ENCODE results near the gene LMNTD2.
"Not testable (repeated sequence)": the region's sequence is repeated elsewhere in the genome, so short reads cannot be mapped to it uniquely, and the experiment has no call there.

The LMNTD2 gene

GRCh38 chr11:533586-534395, 26.7 kb downstream of the LMNTD2 start:
- DNase-seq = peak; percentile 43

DNA sequence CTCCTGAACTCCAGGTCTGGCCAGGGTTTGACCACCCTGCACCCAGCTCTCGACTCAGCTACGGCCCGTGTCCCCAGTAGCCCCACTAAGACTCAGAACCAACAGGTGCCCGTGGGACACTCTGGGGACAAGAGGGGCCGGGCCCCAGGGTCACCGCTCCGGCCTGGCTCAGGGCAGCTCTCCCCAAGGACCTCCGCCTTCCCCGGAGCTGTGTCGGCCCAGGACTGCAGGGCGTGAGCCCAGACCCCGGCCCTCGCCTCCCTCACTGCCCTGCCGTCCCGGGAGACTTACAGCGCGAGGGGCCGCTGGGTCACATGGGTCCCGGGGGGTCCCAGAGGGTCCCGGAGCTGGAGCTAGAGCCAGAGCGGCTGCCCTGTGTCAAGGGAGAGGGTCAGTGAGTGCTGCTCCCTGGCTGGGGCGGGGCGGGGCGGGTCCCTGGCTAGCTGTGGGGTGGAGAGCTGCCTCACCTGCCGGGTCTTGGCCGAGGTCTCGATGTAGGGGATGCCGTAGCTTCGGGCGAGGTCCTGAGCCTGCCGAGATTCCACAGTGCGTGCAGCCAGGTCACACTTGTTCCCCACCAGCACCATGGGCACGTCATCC, 27.5 kb downstream of the LMNTD2 start:
- DNase-seq = peak; percentile 37

GRCh38 chr11:532527-532985, 28.0 kb downstream of the LMNTD2 start:
- no peak for DNase-seq

GRCh38 chr11:531919-532526, 28.5 kb downstream of the LMNTD2 start:
- peak; percentile 39 for DNase-seq

GRCh38 chr11:530960-531831, 29.3 kb downstream of the LMNTD2 start:
- DNase-seq = peak; percentile 45

DNA sequence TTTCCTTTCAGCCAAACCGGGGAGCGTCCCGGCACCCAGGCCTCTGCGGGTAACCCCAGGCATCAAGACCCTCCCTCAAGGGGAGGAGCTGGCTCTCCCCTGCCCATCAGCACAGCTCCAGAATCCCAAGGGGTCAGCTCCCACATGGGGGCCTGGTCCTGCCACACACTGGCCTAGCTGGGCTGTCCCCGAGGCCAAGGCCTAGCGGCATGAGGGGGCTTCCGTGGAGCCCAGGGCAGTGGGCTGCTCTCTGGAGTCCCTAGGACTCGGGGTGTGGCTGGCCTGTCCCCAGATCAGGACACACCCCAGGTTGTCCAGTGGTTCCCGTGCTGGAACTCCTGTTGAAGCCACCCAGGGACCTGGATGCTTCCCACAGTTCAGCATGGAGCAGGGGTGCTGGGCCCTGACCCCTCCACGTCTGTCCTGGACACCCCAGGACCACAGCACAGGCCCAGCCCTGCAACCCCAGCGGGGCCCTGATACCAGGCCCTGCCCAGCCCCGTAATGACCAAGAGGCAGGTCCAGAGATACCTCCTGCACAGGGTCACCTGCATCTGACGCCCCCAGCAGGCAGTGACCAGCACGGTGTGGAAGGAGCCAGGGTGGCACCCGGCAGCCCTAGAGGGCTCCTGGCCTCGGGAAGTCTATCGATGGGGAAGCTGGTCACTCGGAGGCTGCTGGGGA, 30.7 kb downstream of the LMNTD2 start:
- DNase-seq = no peak

DNA sequence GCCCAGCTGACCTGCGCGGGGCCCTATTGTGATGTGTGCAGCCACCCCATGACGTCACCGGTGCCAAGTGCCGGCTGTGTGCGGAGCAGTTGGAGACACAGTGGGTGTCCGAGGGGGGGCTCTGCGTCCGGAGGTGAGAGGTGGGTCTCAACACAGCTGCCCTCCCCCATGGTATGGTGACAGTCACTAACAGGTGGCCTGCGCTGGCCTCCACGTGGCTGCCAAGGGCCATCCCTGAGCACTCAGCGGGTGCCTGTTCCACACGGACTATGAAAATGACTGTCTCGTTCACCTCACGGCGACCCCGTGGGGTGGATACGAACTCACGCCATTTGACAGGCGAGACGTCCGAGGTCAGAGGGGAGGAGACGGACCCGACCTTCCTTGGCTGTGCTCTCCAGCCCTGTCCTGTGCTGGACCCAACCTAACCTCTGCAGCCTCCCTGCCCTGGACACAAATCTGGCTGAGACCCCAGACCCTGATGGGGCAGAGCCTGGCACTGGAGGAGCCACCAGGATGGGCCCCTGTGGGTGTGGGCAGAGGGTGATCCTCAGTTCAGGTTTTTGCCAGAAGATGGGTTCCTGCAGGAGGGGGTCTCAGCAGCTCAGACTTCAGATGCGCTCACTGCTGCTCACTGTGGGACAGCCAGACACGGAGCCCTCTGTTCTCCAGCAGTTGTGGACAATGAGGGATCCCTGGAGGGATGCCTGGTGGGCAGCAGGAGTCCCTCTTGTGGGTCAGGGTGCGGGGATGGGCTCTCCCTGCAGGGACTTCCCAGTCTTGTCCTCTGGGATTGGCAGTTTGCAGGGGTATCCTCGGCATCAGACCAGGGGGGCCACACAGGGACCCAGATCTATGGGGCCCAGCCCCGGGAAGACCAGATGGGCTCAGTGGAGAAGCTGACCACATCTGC, 31.5 kb downstream of the LMNTD2 start:
- no peak for DNase-seq

- DNase-seq = no peak
These were observed 32.2 kb downstream of the LMNTD2 start for GRCh38 chr11:528166-528814.

- no peak for DNase-seq
These were observed 34.3 kb downstream of the LMNTD2 start for GRCh38 chr11:526192-526591.

GRCh38 chr11:521177-521688, 39.3 kb downstream of the LMNTD2 start:
- peak; percentile 38 for DNase-seq

- peak; percentile 56 for DNase-seq
These were observed 39.9 kb downstream of the LMNTD2 start for GRCh38 chr11:520428-521176.

GRCh38 chr11:518463-519202, 41.9 kb downstream of the LMNTD2 start:
- DNase-seq = peak; percentile 93

GRCh38 chr11:516918-517685, 43.4 kb downstream of the LMNTD2 start:
- not testable (repeated sequence) for DNase-seq

GRCh38 chr11:516400-516799, 44.1 kb downstream of the LMNTD2 start:
- DNase-seq = no peak

DNA sequence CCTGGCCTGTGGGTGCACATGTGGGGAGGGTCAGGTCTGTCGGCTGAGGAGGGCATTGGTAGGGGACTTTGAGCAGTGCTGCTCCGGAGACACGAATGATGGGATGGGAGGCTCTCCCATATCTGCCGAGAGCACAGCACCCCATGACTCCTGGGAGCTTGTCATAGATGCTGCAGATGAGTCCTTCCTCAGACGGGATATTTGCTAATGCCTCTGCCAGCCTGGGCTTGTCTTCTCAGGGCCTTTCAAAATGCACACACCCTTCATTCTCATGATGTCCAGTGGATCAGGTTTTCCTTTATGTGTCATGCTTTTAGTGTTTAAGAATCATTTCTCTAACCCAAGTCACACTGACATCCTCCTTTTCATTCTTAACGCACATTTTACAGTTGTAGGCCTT, 45.4 kb downstream of the LMNTD2 start:
- no peak for DNase-seq

DNA sequence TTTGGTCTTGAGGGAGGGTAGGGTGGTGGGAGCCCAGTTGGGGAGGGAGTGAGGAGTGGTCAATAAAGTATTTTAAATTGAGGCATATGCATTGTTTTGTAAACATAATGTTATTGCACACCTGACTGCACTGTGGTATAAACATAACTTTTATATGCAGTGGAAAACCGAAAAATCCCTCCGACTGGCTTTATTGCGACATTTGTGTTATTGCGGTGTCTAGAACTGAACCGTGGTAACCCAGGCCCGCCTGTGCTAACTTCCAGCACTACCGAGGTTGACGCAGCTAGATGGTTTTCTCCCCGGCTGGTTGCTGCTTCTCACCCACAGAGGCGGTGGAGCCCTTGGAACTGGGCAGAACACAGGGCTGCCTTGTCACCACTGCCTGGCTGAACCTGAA, 45.9 kb downstream of the LMNTD2 start:
- no peak for DNase-seq

DNA sequence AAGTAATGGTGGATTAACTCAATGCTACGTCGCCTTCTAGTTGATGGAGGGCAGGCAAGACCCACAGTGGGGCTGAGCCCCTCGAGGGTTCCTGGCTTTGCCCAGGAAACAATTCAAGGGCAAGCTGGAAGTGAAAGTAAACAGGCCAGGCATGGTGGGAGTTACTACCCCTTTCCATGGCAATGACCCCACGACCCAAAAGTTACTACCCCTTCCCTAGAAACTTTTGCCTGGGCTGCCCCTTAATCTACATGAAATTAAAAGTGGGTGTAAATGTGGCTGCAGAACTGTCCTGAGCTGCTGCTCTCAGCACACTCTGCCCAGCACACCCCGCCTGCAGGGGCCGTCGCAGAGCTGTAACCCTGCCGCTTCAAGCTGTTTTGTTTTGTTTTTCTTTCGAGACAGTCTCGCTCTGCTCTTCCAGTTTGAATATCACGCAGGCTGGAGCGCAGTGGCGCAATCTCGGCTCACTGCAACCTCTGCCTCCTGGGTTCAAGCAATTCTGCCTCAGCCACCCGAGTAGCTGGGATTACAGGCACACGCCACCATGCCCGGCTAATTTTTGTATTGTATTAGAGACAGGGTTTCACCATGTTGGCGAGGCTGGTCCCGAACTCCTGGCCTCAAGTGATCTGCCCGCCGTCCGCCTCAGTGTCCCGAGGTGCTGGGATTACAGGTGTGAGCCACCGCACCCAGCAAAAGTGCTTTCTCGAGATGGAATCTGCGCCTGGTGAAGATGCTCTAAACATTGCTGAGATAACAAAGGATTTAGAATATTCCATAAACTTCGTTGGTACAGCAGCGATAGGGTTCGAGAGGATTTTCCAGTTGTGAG, 47.6 kb downstream of the LMNTD2 start:
- DNase-seq = no peak
